Aorta (tissue), 5 donors: Measurements from ENCODE around the gene CYSTM1. TPM values are rescaled to one million over a fixed set of nuclear protein-coding genes. Genes with fewer than 3 reads are reported as not detected.

Experiments
- ATAC-seq: fragments of 200-7000 bp; cut with Tn5 transposase; one replicate; pipeline ENCODE4 v1.9.1; 2022; ENCODE audit warnings: moderate library complexity; ENCODE audit not compliant: low FRiP score
- DNase-seq, 2 donors: peaks; one replicate each; pipeline ENCODE4 v3.0.0-alpha.2; 2020
- H3K27ac ChIP-seq, 2 donors: one replicate each; pipeline ENCODE4 v1.5.1; 2013; ENCODE audit warnings: low read length in 2 of 2, mild to moderate bottlenecking in 2 of 2, moderate library complexity in 2 of 2, control low read depth in 1 of 2, inconsistent platforms in 1 of 2, low read depth in 1 of 2
- H3K27me3 ChIP-seq, 2 donors: one replicate each; pipeline ENCODE4 v1.6.1; 2013; ENCODE audit warnings: control low read depth in 1 of 2, low read length in 1 of 2, mild to moderate bottlenecking in 1 of 2, moderate library complexity in 1 of 2; ENCODE audit not compliant: insufficient read depth in 2 of 2, control insufficient read depth in 1 of 2
- H3K36me3 ChIP-seq, 2 donors: one replicate each; pipeline ENCODE4 v1.6.1; 2013; ENCODE audit warnings: control low read depth in 1 of 2, low read length in 1 of 2, mild to moderate bottlenecking in 1 of 2; ENCODE audit not compliant: insufficient read depth in 2 of 2, control insufficient read depth in 1 of 2
- H3K4me1 ChIP-seq, 2 donors: one replicate each; pipeline ENCODE4 v1.6.1; 2013; ENCODE audit warnings: low read length in 2 of 2, control low read depth in 1 of 2, mild to moderate bottlenecking in 1 of 2, moderate library complexity in 1 of 2; ENCODE audit not compliant: insufficient read depth in 2 of 2, control insufficient read depth in 1 of 2
- H3K4me3 ChIP-seq, 2 donors: one replicate each; pipeline ENCODE4 v1.5.1; 2013; ENCODE audit warnings: low read length in 2 of 2, control low read depth in 1 of 2, mild to moderate bottlenecking in 1 of 2
- H3K9me3 ChIP-seq: one replicate; pipeline ENCODE4 v1.6.1; 2013; ENCODE audit warnings: mild to moderate bottlenecking, low read length; ENCODE audit not compliant: control insufficient read depth
- WGBS, 2 donors: extraction: QIAGEN DNeasy Blood & Tissue Kit; methylation state at CpG; one replicate each; pipeline ENCODE4 v1.1.7; 2013; 5-methylcytosine and 5-hydroxymethylcytosine counted together
- intact Hi-C, 2 donors: fragments of 100-400 bp; cut with DNase I; formaldehyde crosslinking; loops; one replicate each; pipeline versions ENCODE4 v1.14.2 to v1.15.0; 2022
- long read RNA-seq, 2 donors: library from polyadenylated mRNA; unstranded; transcript quantifications; one replicate each; pipeline ENCODE4 v2.0.0, GENCODE V29; 2020 to 2021
- polyA plus RNA-seq, 2 donors: library from polyadenylated mRNA; stranded (reverse); fragments of 200-250 nt; gene quantifications; one replicate each; pipeline ENCODE4 v1.2.3, GENCODE V29; 2013
- total RNA-seq, 2 donors: library from RNA; stranded (reverse); fragmentation: NEBNext Ultra II Directional; extraction: Animal tissue kit (Norgen Biotek cat#: 25700); gene quantifications; one replicate each; pipeline ENCODE4 v1.2.1, GENCODE V29; 2021
- donor health status: healthy with polysubstance abuse.
- donor health status: Bipolar disorder and iron deficiency.
- donor health status: DM: no; HTN: no; CAD: no.
- donor health status: DM: no; HTN: no; CAD: no.
- donor health status: DM: yes; HTN: yes; CAD: no.

Gene CYSTM1
- total RNA-seq (10 to 100 TPM; 44.7 to 56.5 TPM), polyA plus RNA-seq (100 to 1,000 TPM in 1 of 2 donors, 10 to 100 TPM in 1; 73.1 to 179 TPM)
- long read RNA-seq, donor 1, transcript CYSTM1-201 (3 exons, 1,336 nt), result major isoform, 59 of 94 reads
- long read RNA-seq, donor 1, partial matches to known transcripts, result 2 of 94 reads
- long read RNA-seq, donor 1, other reads (novel, unspliced or antisense), result 32 of 94 reads
- long read RNA-seq, donor 2, transcript CYSTM1-201 (3 exons, 1,336 nt), result major isoform, 26 of 84 reads
- long read RNA-seq, donor 2, partial matches to known transcripts, result 3 of 84 reads
- long read RNA-seq, donor 2, other reads (novel, unspliced or antisense), result 55 of 84 reads

GRCh38 chr5:140174465-140175366 lies at the start of gene CYSTM1:
CYSTM1 (plus strand) TSS chr5:140175188; CDS start chr5:140194466, 19,278 bp downstream.
- no peaks in the 10 kb centered on the region for H3K27me3 ChIP-seq
- DNase-seq (peak; percentile 97 to 99), ATAC-seq (peak; percentile 97)
- intact Hi-C loops, result no loop called here
- WGBS, 2 donors, result 1 to 2% methylated on average over 52 to 61 of the region's 61 CpGs
- H3K36me3 ChIP-seq, result no peaks in the 10 kb centered on the region
- H3K9me3 ChIP-seq, result no peaks in the 10 kb centered on the region
- H3K27ac ChIP-seq, result peak within 1 kb of the TSS; percentile 17 to 34
- H3K4me1 ChIP-seq, result no peaks in the 10 kb centered on the region
- H3K4me3 ChIP-seq, result peak within 1 kb of the TSS; percentile 79 to 80

GRCh38 chr5:140125637-140126036 lies 49.4 kb upstream of the CYSTM1 start, which contains the start of gene IGIP:
IGIP (plus strand) TSS chr5:140125937; CDS start chr5:140128477, 2,540 bp downstream.
- no peak for ATAC-seq
- H3K36me3 ChIP-seq, result no peaks in the 10 kb centered on the region
- no peak for DNase-seq
- no peak within 1 kb of the TSS for H3K4me3 ChIP-seq
- H3K9me3 ChIP-seq, result no peaks in the 10 kb centered on the region
- H3K4me1 ChIP-seq, result peaks cover 3 to 5% of the 10 kb centered on the region in 2 donors
- no peak within 1 kb of the TSS for H3K27ac ChIP-seq
- intact Hi-C loops, result no loop called here
- H3K27me3 ChIP-seq, result no peaks in the 10 kb centered on the region
- WGBS, 2 donors, result 93 to 94% methylated on average over 4 of the region's 4 CpGs

GRCh38 chr5:140126315-140127012 lies 48.5 kb upstream of the CYSTM1 start:
- intact Hi-C loops, result no loop called here
- ATAC-seq (no peak), DNase-seq (no peak)
- Histone ChIP-seq H3K4me1 (peaks cover under 1 to 3% of the 10 kb centered on the region in 2 donors), H3K4me3 (no peak overlapping the region), H3K9me3 (no peaks in the 10 kb centered on the region), H3K27ac (no peak overlapping the region), H3K27me3 (no peaks in the 10 kb centered on the region), H3K36me3 (no peaks in the 10 kb centered on the region)
- 90 to 92% methylated on average over 6 of the region's 6 CpGs for WGBS, 2 donors

GRCh38 chr5:140128376-140128775 lies 46.6 kb upstream of the CYSTM1 start:
- H3K27me3 ChIP-seq, result no peaks in the 10 kb centered on the region
- DNase-seq, result no peak
- H3K9me3 ChIP-seq, result no peaks in the 10 kb centered on the region
- intact Hi-C loops, result no loop called here
- H3K4me1 ChIP-seq, result peaks cover 7% of the 10 kb centered on the region in 2 donors
- WGBS, 2 donors, result 92 to 94% methylated on average over 5 of the region's 5 CpGs
- H3K36me3 ChIP-seq, result no peaks in the 10 kb centered on the region
- H3K4me3 ChIP-seq, result no peak overlapping the region
- H3K27ac ChIP-seq, result no peak overlapping the region
- no peak for ATAC-seq

- intact Hi-C loops, result no loop called here
- WGBS, 2 donors, result 69 to 74% methylated on average over 5 of the region's 5 CpGs
- H3K4me3 ChIP-seq, result no peak overlapping the region
- DNase-seq, result no peak
- peaks cover 7% of the 10 kb centered on the region in 2 donors for H3K4me1 ChIP-seq
- no peaks in the 10 kb centered on the region for H3K36me3 ChIP-seq
- H3K27me3 ChIP-seq, result no peaks in the 10 kb centered on the region
- H3K9me3 ChIP-seq, result no peaks in the 10 kb centered on the region
- no peak overlapping the region for H3K27ac ChIP-seq
- no peak for ATAC-seq
Observed at GRCh38 chr5:140130949-140131733, 43.8 kb upstream of the CYSTM1 start.

- Histone ChIP-seq H3K9me3 (no peaks in the 10 kb centered on the region), H3K27ac (peak overlapping the region in 1 of 2 donors; percentile 13), H3K27me3 (no peaks in the 10 kb centered on the region), H3K4me1 (peaks cover 6 to 7% of the 10 kb centered on the region in 2 donors), H3K4me3 (no peak overlapping the region), H3K36me3 (no peaks in the 10 kb centered on the region)
- WGBS, 2 donors, result 31 to 38% methylated on average over 3 of the region's 3 CpGs
- DNase-seq (peak; percentile 73 to 82), ATAC-seq (no peak)
- intact Hi-C loops, result no loop called here
Observed at GRCh38 chr5:140131967-140132409, 43.0 kb upstream of the CYSTM1 start.

GRCh38 chr5:140133514-140134167 lies 41.3 kb upstream of the CYSTM1 start:
- ATAC-seq, result no peak
- 84 to 87% methylated on average over 4 of the region's 4 CpGs for WGBS, 2 donors
- H3K4me1 ChIP-seq, result peaks cover 4 to 7% of the 10 kb centered on the region in 2 donors

More at GRCh38 chr5:140133514-140134167, 41.3 kb upstream of the CYSTM1 start:
- intact Hi-C loops, result no loop called here
- Histone ChIP-seq H3K4me3 (no peak overlapping the region), H3K27me3 (no peaks in the 10 kb centered on the region), H3K9me3 (no peaks in the 10 kb centered on the region), H3K27ac (no peak overlapping the region), H3K36me3 (no peaks in the 10 kb centered on the region)
- no peak for DNase-seq
